CD14-positive monocyte (primary cell): ENCODE results near the gene HCRTR1. TPM values are rescaled to one million over a fixed set of nuclear protein-coding genes. Genes with fewer than 3 reads are reported as not detected.
A peak's percentile ranks its signal among the peaks of the same experiment; 100 is the strongest.

Experiments
- DNase-seq, 3 donors: peaks; one replicate each; pipeline ENCODE4 v3.0.0-alpha.2; 2011 to 2022
- H2AFZ ChIP-seq: 2 replicates; pipeline ENCODE4 v1.6.0; 2012; ENCODE audit warnings: mild to moderate bottlenecking, low read depth, low read length, inconsistent platforms; ENCODE audit not compliant: insufficient read depth, poor library complexity, severe bottlenecking
- H3K27ac ChIP-seq, 2 donors: 1 replicate in 1 of 2; 2 replicates in 1 of 2; pipeline ENCODE4 v1.5.1; 2012 to 2013; ENCODE audit warnings: low read length in 2 of 2, control low read depth in 1 of 2, inconsistent platforms in 1 of 2, low read depth in 1 of 2, mild to moderate bottlenecking in 1 of 2
- H3K27me3 ChIP-seq, 2 donors: one replicate each; pipeline versions ENCODE4 v1.6.0 to v1.6.1; 2011 to 2013; ENCODE audit warnings: low read length in 2 of 2; ENCODE audit not compliant: control insufficient read depth in 2 of 2, insufficient read depth in 2 of 2
- H3K36me3 ChIP-seq, 2 donors: replicated peaks in 1 of 2; 1 replicate in 1 of 2; 2 replicates in 1 of 2; pipeline versions ENCODE4 v1.5.1 to v1.6.1; 2012 to 2013; ENCODE audit warnings: low read length in 2 of 2, control low read depth in 1 of 2, inconsistent platforms in 1 of 2, mild to moderate bottlenecking in 1 of 2; ENCODE audit not compliant: insufficient read depth in 2 of 2, control insufficient read depth in 1 of 2
- H3K4me1 ChIP-seq, 2 donors: 1 replicate in 1 of 2; 2 replicates in 1 of 2; pipeline versions ENCODE4 v1.5.1 to v1.6.1; 2012 to 2013; ENCODE audit warnings: low read length in 2 of 2, control low read depth in 1 of 2, inconsistent platforms in 1 of 2, mild to moderate bottlenecking in 1 of 2, moderate library complexity in 1 of 2; ENCODE audit not compliant: insufficient read depth in 2 of 2, control insufficient read depth in 1 of 2
- H3K4me2 ChIP-seq: replicated peaks from 2 replicates; pipeline ENCODE3; 2012; ENCODE audit warnings: low read length, moderate library complexity, mild to moderate bottlenecking; ENCODE audit not compliant: poor library complexity, severe bottlenecking; ENCODE audit errors: extremely low read depth
- H3K4me3 ChIP-seq, 3 experiments: fragments of 200-600 bp in 1 of 3; sonication (generic) in 1 of 3; replicated peaks in 1 of 3; 1 replicate in 2 of 3; 2 replicates in 1 of 3; pipeline ENCODE4 v1.5.1; 2011 to 2013; ENCODE audit warnings: low read length in 3 of 3, mild to moderate bottlenecking in 3 of 3, control low read depth in 2 of 3, low read depth in 2 of 3, inconsistent platforms in 1 of 3, moderate library complexity in 1 of 3
- H3K79me2 ChIP-seq: 2 replicates; pipeline ENCODE4 v1.6.0; 2012; ENCODE audit warnings: mild to moderate bottlenecking, control low read depth, inconsistent platforms, low read length, moderate library complexity; ENCODE audit not compliant: insufficient read depth
- H3K9ac ChIP-seq: 2 replicates; pipeline ENCODE4 v1.6.0; 2017; ENCODE audit warnings: low read length, mild to moderate bottlenecking; ENCODE audit not compliant: insufficient read depth, poor library complexity, severe bottlenecking
- H3K9me3 ChIP-seq, 2 donors: replicated peaks in 1 of 2; 1 replicate in 1 of 2; 2 replicates in 1 of 2; pipeline versions ENCODE4 v1.5.1 to v1.6.1; 2012 to 2013; ENCODE audit warnings: low read length in 2 of 2, control low read depth in 1 of 2; ENCODE audit not compliant: control insufficient read depth in 1 of 2, insufficient read depth in 1 of 2
- H4K20me1 ChIP-seq: 2 replicates; pipeline ENCODE4 v1.6.0; 2012; ENCODE audit warnings: mild to moderate bottlenecking, low read length, control low read depth, moderate library complexity; ENCODE audit not compliant: insufficient read depth
- H3K27ac Mint-ChIP-seq, 7 donors: one replicate each; pipeline ENCODE4 v1.8.0; 2020; ENCODE audit warnings: mild to moderate bottlenecking in 7 of 7, mixed read lengths in 7 of 7, moderate library complexity in 6 of 7, inconsistent platforms in 2 of 7
- H3K27me3 Mint-ChIP-seq, 3 donors: one replicate each; pipeline ENCODE4 v1.8.0; 2021 to 2022; ENCODE audit warnings: low read depth in 3 of 3, mild to moderate bottlenecking in 3 of 3, mixed read lengths in 3 of 3, moderate library complexity in 3 of 3, inconsistent platforms in 1 of 3
- H3K36me3 Mint-ChIP-seq, 2 donors: one replicate each; pipeline ENCODE4 v1.8.0; 2020; ENCODE audit warnings: mixed read lengths in 2 of 2, inconsistent platforms in 1 of 2, mild to moderate bottlenecking in 1 of 2
- H3K4me1 Mint-ChIP-seq: one replicate; pipeline ENCODE4 v1.8.0; 2020; ENCODE audit warnings: mild to moderate bottlenecking, mixed read lengths
- H3K4me3 Mint-ChIP-seq, 2 donors: one replicate each; pipeline ENCODE4 v1.8.0; 2020; ENCODE audit warnings: mild to moderate bottlenecking in 2 of 2, mixed read lengths in 2 of 2, moderate library complexity in 1 of 2
- H3K9me3 Mint-ChIP-seq, 7 donors: one replicate each; pipeline ENCODE4 v1.8.0; 2020 to 2022; ENCODE audit warnings: mixed read lengths in 7 of 7, mild to moderate bottlenecking in 6 of 7, moderate library complexity in 6 of 7, inconsistent platforms in 2 of 7
- WGBS: methylation state at CpG from one replicate; pipeline ENCODE4 v1.1.5; 2013; ENCODE audit warnings: missing lambda C conversion rate; ENCODE audit not compliant: insufficient coverage; 5-methylcytosine and 5-hydroxymethylcytosine counted together
- intact Hi-C, 2 donors: fragments of 100-400 bp; cut with micrococcal nuclease; formaldehyde crosslinking; loops; one replicate each; pipeline versions ENCODE4 v1.15.0 to v1.15.1; 2023
- polyA plus RNA-seq, 3 donors: library from polyadenylated mRNA; depleted of rRNA in 1 of 3; unstranded in 2 of 3; stranded (reverse) in 1 of 3; fragments of 300-500 nt in 2 of 3; fragments of >200 nt in 1 of 3; fragmentation: Illumina TruSeq in 2 of 3; gene quantifications; 1 replicate in 2 of 3; 2 replicates in 1 of 3; pipeline ENCODE4 v1.2.3, GENCODE V29; 2012 to 2021
- TF ChIP-seq, protein P1 (sequence below): fragments of 200-600 bp; IDR thresholded peaks from one replicate; pipeline ENCODE4 v1.8.0; 2022; ENCODE audit warnings: antibody characterized with exemption, mild to moderate bottlenecking

Gene HCRTR1
- polyA plus RNA-seq, 3 donors, result not detected

DNA sequence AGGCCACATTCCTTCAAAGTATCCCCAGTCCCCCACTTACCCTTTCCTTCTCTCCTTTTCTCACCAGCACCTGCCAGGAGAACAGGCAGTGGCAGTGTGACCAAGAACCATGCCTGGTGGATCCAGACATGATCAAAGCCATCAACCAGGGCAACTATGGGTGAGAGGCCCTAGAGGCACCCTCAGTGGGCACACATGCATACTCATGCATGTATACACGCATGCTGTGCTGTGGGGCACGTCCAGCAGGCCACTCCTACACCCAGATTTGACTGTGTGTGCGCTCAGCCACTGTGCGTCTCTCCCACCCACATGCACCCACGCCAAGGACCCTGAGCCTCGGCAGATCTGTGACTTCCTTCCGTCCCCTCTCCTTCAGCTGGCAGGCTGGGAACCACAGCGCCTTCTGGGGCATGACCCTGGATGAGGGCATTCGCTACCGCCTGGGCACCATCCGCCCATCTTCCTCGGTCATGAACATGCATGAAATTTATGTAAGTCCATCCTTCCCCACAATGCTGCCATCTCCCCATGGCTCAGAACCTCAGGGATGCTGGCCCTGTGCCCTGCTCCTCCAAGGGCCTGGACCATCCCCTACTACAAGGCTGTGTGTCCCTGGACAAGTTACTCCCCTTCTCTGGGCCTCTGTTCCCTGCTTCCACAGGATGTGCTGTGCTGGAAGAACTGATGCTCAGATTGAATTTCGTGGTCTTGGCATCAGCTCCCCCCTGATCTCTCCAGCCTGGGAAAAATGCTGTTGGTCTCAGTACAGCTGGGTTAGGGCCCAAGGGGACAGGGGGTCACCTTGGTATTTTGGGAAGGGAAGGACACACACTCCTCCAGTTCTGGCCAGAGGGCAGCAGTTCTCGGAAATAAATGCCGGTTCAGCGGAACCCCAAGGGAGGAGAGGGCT, 34.2 kb upstream of the HCRTR1 start:
- H3K9me3 ChIP-seq, result no peaks in the 10 kb centered on the region
- no peak overlapping the region for H3K4me3 ChIP-seq
- peaks cover 7 to 12% (median 9%) of the 10 kb centered on the region in 3 donors for H3K27me3 Mint-ChIP-seq
- no peak overlapping the region for H3K27ac ChIP-seq
- TF ChIP-seq, protein P1, sequence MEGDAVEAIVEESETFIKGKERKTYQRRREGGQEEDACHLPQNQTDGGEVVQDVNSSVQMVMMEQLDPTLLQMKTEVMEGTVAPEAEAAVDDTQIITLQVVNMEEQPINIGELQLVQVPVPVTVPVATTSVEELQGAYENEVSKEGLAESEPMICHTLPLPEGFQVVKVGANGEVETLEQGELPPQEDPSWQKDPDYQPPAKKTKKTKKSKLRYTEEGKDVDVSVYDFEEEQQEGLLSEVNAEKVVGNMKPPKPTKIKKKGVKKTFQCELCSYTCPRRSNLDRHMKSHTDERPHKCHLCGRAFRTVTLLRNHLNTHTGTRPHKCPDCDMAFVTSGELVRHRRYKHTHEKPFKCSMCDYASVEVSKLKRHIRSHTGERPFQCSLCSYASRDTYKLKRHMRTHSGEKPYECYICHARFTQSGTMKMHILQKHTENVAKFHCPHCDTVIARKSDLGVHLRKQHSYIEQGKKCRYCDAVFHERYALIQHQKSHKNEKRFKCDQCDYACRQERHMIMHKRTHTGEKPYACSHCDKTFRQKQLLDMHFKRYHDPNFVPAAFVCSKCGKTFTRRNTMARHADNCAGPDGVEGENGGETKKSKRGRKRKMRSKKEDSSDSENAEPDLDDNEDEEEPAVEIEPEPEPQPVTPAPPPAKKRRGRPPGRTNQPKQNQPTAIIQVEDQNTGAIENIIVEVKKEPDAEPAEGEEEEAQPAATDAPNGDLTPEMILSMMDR, result no peak
- H3K36me3 Mint-ChIP-seq, result no peaks in the 10 kb centered on the region
- no peak overlapping the region for H2AFZ ChIP-seq
- H3K36me3 ChIP-seq, result no peaks in the 10 kb centered on the region
- H3K4me1 Mint-ChIP-seq, result peaks cover 5% of the 10 kb centered on the region
- H3K9ac ChIP-seq, result no peak overlapping the region
- WGBS, result 96% methylated on average over 14 of the region's 16 CpGs
- peak overlapping the region in 2 of 7 donors; percentile 5 to 9 for H3K27ac Mint-ChIP-seq
- peaks cover 0 to 4% of the 10 kb centered on the region in 2 donors for H3K27me3 ChIP-seq
- no peaks in the 10 kb centered on the region for H3K79me2 ChIP-seq
- intact Hi-C loops, result no loop called here
- H3K4me1 ChIP-seq, result peaks cover 0 to 3% of the 10 kb centered on the region in 2 donors
- H4K20me1 ChIP-seq, result no peaks in the 10 kb centered on the region
- no peak overlapping the region for H3K4me3 Mint-ChIP-seq
- DNase-seq, result no peak
- peaks cover 0 to 2% (median 0%) of the 10 kb centered on the region in 7 donors for H3K9me3 Mint-ChIP-seq
- no peak overlapping the region for H3K4me2 ChIP-seq

DNA sequence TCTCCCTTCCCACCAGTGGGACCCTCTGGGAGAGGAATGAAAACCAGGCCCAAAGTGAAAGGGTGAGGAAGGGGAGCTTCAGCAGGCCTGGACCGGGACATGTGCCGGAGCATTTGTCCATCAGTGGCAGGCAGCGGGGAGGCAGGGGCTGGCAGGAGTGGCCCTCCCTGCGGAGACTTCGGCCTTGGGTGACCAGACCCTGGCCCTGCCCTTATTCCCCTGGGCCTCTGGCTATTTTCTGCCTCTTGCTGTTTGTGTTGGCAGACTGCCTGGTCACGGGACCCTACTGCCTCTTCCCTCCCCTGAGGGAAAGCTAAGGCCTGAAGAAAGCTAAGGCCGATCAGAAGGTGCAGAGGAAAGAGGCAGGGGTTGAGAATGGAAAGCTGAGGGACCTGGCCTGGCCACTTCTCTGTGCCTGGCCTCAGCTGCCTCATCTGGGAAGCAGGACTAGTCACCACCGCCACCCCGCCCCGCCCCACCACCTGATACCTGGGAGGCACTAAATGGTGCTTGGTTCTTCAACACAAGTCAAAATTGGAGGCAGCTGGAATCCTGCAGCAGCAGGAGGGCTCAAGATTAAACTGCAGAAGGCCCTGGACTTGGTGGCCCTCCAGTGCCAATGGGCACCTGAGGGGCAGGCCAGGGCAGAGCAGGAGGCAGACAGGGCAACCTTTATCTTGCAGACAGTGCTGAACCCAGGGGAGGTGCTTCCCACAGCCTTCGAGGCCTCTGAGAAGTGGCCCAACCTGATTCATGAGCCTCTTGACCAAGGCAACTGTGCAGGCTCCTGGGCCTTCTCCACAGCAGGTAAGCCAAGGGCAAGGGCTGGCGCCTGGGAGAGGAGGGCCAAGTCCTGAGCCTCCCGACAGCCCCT, 33.3 kb upstream of the HCRTR1 start:
- Mint-ChIP-seq H3K4me1 (peaks cover 7% of the 10 kb centered on the region), H3K36me3 (no peaks in the 10 kb centered on the region), H3K4me3 (no peak overlapping the region), H3K9me3 (peaks cover 0 to 2% (median 0%) of the 10 kb centered on the region in 7 donors), H3K27ac (no peak overlapping the region), H3K27me3 (peaks cover 11 to 19% (median 12%) of the 10 kb centered on the region in 3 donors)
- 90% methylated on average over 10 of the region's 13 CpGs for WGBS
- H3K27ac ChIP-seq, result no peak overlapping the region
- H3K9ac ChIP-seq, result no peak overlapping the region
- no peak overlapping the region for H3K4me3 ChIP-seq
- H4K20me1 ChIP-seq, result no peaks in the 10 kb centered on the region
- peaks cover 0 to 12% of the 10 kb centered on the region in 2 donors for H3K27me3 ChIP-seq
- TF ChIP-seq, protein P1, result no peak
- intact Hi-C loops, result no loop called here
- H3K9me3 ChIP-seq, result no peaks in the 10 kb centered on the region
- no peaks in the 10 kb centered on the region for H3K79me2 ChIP-seq
- H2AFZ ChIP-seq, result no peak overlapping the region
- no peaks in the 10 kb centered on the region for H3K36me3 ChIP-seq
- H3K4me2 ChIP-seq, result no peak overlapping the region
- H3K4me1 ChIP-seq, result peaks cover 0 to 9% of the 10 kb centered on the region in 2 donors
- no peak for DNase-seq
